GM21381 (cell line): Measurements from ENCODE around the gene PNMA8C.
"Not testable (repeated sequence)": the region's sequence is repeated elsewhere in the genome, so short reads cannot be mapped to it uniquely, and the experiment has no call there.

ENCODE experiments used
- ATAC-seq: cut with Tn5 transposase; IDR thresholded peaks from one replicate; pipeline ENCODE4 v1.9.1; 2021; ENCODE audit warnings: mild to moderate bottlenecking, moderate library complexity; ENCODE audit not compliant: unreplicated experiment

Gene PNMA8C

DNA sequence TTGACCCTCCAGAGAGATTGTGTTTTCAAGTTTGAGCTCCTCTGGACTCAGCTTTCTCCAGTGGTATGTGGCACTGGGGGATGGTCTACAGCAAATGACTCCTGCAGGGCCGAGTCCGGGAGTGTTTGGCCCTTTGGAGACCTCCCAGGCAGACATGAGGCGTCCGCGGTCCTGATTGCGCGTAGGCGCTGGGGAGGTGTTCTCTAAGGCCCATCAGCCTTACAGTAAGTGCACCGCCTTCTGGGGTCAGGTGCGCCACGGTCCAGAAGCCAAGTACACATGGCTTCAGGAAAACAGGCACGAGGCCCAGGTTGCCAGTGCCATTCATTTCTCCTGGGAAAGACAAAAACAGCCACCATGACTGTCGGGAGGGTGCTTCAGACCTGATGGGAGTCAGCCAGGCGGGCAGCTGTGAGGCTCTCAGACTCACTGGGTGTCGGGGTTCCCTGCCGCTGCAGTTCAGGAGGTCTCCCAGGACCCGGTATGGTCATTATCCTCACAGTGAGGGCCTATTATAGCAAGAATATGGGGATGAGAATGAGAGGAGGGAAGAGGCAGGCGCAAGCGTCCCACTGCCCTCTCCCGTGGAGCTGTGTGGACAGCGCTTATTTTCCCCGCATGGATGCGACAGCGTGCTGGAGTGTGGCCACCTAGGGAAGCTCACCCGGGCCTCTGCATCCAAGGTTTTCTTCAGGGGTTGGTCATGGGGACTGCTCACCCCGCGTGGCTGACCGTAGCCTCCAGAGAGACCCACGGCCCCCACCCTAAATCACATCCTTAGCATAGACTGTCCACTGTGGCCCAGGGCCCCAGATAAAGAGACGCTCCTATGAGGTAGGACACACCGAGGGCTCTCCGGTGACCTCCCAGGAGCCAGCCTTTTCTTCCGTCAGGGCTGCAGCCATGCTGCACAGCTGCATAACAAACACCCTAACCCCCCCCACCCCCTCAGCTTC is 37.2 kb downstream of the PNMA8C start:
- no peak for ATAC-seq

DNA sequence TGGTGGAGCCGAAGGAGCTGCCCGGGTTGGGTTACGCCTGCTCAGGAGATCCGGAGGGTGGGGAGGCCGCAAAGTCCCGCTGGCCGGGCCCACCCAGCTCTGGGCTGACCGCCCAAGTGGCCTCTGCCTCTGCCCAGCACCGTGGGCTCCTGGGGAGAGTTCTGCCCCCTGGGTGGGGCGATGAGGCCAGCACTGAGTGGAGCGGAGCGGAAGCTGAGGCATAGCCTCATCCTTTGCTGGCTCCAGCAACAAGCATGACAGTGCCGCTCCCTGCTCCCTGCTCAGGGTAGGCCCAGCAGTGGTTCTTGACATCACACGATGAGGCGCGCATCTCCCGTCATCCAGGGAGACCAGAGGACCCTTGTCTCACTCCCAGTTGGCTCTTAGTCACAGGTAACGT is 37.9 kb downstream of the PNMA8C start:
- no peak for ATAC-seq

DNA sequence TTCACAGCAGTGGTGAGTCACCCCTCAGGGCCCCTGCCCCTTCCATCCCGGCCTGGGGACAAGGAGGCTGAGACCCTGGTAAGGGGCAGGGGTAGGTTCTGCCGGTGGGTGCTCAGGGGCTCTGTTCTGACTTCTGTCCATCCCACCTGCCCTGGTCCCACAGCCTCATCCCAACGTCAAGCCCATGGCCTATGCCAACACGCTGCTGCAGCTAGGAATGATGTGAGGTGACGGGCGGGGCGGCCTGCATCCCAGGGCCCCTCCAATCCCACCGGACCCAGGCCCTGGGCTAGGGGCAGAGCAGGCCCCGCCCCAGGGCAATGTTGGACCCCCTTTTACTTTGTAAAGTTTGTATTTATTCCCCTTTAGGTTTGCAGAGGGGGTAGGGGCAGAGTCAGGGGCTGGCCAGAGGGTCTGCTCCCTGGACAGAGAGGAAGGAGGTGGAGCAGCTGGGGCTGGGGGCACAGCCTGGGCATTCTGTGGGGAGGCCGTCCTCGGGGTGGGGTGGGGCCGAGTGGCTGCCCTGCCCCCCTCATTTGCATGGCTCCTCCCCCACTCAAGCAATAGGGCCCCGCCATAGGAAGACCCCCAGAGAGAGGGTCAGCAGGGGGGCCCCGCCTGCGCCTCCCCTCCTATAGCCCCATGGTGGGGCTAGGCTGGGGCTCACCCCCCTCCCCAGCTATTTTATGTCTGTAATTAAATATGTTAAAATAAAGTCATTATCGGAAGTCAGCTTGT is 38.4 kb downstream of the PNMA8C start:
- ATAC-seq = no peak

DNA sequence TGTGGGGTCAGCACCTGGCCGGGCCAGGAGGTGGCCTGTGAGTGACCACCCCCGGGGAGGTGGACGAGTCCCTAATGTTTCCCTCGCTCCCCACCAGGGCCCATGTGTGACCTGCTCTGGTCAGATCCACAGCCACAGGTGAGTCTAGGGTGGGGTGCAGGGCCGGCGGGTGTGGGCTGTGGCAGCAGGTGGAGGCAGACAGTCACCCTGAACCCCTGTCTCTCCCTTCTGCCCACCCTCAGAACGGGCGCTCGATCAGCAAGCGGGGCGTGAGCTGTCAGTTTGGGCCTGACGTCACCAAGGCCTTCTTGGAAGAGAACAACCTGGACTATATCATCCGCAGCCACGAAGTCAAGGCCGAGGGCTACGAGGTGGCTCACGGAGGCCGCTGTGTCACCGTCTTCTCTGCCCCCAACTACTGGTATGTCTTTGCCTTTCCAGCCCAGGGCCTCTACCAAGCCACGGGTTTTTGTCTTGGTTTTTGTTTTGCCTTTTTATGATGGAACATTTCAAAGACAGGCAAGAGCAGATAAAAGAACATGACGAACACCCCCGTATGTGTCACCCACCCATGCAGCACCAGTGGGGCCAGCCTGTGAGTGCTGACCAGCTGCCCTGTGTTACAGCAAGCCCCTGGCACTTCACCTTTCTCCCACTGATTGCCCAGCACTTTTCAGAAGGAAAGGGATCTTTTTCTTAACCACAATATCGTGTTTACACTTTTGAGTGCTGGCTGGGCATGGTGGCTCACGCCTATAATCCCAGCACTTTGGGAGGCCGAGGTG is 40.2 kb downstream of the PNMA8C start:
- ATAC-seq = no peak

DNA sequence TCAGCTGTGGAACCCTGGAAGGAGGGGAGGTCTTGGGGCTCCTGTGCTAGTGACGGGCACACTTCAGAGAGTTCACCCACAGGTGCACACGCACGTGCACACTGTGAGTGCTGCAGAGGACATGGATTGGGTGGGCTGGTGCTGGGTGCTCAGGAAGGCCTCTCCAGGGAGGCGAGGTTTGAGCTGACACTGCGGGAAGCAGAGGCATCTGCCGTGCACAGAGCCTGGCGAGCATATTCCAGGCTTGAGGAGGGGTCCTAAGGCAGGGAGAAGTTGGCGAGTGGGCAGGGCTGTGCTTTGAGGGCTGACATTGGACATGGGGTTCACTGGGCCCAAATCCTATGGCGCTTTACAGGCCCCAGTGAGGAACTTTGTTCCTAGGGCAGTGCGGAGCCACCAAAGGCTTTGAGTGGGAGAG is 41.0 kb downstream of the PNMA8C start:
- ATAC-seq = no peak

DNA sequence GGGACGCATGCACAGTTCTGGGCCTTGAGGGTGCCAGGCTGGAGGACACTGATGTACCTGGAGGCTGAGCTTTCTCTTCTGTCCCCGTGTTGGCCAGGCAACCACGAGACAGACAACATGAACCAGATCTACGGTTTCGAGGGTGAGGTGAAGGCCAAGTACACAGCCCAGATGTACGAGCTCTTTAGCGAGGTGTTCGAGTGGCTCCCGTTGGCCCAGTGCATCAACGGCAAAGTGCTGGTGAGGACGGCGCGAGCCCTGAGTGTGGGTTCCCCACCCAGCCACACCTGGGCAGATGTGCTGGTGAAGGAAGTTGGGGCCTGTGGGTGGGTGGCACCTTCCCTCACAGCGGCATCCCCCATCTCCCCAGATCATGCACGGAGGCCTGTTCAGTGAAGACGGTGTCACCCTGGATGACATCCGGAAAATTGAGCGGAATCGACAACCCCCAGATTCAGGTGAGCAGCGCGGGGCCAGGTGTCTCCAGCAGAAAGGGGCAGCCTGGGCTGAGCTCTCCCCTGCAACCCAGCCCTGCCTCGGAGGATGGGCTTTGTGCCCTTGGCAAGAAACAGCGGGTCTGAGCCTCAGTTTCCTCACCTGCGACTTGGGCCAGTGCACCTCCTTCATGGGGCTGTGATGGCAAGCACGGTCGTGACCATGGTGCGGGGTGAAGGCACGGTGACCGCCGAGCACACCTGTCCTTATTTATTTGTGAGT is 41.6 kb downstream of the PNMA8C start:
- no peak for ATAC-seq

DNA sequence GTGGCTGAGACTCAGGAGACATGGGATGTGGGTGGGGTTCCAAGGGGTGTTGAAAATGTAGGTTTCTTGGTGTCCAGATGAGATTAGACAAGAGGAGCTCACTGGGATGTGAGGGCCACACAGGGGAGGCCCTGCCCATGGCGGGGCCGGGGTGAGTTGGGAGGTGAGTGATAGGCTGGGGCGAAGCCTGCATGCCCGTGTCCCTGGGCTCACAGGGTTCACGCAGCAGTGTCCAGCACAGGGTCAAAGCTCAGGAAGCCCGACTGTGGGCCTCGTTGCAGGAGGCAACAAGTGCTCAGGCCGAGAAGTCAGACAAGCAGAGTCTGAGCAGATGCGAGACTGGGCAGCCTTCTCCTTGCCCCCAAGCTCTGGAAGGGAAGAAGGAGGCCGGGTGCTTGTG is 42.6 kb downstream of the PNMA8C start:
- ATAC-seq = no peak

DNA sequence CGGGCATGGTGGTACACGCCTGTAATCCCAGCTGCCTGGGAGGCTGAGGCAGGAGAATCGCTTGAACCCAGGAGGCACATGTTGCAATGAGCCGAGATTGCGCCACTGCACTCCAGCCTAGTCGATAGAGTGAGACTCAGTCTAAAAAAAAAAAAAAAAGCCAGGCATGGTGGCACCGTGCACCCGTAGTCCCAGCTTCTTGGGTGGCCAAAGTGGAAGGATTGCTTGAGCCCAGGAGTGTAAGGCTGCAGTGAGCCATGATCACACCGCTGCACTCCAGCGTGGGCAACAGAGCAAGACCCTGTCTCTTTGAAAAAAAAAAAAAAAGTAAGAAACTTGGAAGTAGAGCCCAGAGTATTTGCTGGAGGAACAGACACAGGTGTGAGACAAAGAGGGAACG is 43.1 kb downstream of the PNMA8C start:
- no peak for ATAC-seq

DNA sequence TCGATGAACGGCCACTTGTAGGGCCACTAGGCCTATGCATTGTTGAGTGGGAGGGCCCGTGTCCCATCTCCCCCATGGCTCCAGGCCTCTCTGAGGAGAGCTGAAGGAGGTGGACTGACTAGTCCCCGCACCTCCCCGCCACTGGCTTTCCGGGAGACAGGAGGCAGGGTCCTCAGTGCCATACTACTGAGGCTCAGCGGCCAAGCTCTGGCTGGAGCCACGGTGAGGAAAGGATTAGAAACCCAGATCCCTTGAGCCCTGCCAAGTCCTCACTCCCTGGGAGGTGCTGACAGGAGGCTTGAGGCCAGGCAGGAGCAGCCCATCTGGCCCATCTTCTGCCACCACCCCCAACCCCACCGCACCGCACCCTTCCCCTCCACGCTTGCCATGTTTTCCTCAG is 44.3 kb downstream of the PNMA8C start:
- no peak for ATAC-seq

DNA sequence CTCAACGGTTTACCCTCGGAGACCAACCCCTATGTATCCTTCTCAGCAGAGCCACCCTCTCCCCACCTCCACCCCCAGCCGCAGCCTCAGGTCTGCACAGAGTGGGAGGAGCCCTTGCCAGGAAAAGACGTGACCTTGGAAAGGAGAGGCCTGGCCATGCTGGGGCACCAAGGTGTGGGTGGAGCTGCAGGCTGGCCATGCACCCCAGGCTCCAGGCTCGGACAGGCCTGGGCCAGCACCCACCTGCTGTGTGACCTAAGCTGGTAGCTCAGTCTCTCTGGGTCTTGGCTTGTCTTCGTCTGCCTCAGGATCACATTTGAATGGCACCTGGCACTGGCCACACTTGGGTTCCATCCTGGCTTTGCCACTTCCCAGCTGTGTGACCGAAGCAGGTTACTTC is 44.9 kb downstream of the PNMA8C start:
- ATAC-seq = no peak

DNA sequence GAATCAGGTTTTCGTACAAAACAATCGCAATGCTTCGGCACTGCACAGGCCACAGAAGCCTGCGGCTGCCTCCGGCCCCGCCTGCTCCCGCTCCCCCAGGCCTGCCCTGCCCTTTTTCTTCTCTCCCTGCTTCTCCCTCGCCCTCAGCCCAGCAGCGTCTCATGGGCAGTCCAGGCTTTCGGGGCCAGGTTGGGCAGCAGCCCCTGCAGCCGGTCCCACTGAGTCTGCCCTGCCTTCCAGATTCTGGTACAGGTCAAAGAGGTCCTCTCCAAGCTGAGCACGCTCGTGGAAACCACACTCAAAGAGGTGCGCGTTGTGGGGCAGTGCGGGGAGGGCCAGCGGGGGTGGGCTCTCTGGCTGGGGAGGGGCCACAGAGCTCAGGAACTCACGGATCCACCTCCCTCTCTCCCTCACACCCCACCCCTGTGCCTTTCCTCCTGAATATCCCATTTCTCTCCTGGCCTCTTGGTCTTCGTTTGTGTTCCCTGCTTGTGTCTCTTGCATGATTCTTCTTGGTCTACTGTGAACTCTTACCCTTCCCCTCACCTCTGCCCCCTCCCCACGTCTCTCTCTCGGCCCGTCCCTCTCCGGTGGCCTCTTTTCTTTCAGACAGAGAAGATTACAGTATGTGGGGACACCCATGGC is 45.4 kb downstream of the PNMA8C start:
- ATAC-seq = no peak

DNA sequence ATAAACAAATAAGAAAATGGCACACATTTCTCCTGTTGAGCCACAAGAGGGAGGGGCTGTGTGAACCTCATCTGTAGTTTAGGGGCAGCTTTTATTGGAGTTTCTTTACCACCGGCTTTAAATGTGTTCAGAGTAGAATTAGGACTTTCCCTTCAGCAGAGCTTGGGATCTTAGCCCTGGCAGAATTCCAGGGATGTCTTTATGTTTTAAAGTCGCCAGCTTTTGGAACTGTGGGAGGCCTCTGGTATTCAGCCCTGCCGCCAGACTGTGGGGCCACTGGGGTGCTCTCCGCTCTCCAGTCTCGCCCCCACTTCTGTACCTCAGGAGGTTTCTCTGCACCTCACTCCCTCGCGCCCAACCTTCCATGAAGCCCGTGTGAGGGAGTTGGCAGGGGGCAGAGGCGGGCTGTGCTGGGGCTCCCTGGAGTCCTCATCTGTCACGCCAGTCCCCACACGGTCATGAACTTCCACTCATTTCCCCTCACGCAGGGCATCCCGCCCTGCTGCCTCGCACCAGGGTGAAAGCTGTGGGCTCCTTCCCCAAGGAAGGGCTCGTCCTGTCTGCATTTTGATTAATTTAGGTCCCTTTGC is 46.9 kb downstream of the PNMA8C start:
- ATAC-seq = no peak

DNA sequence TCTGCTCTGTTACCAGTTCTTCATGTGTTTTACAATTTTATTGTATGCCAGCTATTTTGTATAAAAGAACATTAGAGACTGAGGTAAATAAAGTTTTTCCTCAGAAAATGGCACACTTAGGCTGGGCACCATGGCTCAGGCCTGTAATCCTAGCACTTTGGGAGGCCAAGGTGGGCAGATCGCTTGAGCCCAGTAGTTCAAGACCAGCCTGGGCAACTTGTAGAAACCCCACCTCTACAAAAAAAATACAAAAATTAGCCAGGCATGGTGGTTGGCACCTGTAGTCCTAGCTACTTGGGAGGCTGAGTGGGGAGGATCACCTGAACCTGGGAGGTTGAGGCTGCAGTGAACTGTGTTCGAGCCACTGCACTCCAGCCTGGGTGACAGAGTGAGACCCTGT is 47.4 kb downstream of the PNMA8C start:
- ATAC-seq = no peak

DNA sequence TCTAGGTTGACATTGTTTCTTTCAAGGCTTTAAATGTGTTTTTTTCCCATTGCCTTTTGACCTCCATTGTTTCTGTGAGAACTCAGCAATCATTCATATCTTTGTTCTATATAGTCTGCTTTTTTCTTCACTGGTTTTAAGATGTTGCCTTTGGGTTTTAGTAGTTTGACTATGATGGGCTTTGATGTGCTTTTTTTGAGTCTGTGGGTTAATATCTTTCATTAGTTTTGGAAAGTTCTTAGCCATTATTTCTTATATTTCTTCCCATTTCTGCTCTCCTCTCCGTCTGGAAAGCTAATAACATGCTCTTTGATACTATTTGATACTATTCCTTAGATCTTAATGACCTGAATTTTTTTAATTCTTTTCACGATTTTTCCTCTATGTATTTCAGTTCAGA is 48.0 kb downstream of the PNMA8C start:
- no peak for ATAC-seq

DNA sequence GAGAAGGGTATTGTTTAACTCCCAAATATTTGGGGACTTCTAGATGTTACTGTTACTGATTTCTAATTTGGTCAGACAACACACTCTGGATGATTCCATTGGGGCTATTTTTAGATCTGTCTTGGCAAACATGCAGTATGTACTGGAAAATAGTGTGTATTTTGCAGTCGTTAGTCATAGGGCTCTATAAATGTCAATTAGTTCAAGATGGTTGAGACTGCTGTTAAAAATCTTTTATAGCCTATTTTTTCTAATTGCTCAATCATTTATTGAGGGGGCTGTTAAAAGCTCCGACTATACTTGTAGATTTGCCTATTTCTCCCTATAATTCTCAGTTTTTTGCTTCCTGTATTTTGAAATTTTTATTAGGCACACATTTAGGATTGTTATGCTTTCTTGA is 50.5 kb downstream of the PNMA8C start:
- ATAC-seq = no peak

DNA sequence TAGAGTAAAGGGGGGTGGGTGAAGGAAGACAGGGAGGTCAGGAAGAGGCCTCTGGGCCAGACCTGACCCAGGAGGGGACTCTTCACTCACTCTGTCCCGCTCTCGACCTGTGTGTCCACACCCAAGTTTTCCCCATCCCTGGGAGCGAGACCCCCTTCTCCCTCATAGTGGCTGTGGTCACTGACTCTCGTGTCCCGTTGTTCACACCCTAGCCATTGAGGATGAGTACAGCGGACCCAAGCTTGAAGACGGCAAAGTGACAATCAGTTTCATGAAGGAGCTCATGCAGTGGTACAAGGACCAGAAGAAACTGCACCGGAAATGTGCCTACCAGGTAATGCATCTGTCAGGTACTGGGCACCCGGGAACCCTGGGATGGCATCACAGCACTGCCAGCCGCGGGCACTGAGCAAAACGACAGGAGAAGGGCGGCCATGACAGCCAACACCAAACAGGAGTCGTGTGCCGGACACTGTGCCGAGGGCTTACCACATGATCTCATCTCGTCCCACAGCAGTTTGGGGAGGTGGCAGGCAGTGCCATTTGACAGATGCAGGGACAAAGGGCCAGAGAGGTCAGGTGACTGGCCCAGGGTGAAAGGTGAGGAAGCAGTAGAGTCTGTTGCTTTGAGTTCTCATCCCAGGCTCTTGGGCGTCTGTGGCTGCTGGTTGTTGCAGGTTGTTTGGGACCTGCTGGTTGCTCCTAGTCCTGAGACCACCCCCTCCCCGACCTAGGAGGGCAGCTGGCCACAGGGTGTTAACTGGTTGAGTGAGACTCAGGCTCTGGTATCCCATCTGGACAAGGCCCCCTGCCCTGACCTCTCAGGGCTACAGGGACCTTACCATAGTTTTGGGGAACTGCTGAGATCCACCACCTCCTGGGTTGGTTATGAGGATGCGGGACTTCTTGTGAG is 52.2 kb downstream of the PNMA8C start:
- no peak for ATAC-seq

DNA sequence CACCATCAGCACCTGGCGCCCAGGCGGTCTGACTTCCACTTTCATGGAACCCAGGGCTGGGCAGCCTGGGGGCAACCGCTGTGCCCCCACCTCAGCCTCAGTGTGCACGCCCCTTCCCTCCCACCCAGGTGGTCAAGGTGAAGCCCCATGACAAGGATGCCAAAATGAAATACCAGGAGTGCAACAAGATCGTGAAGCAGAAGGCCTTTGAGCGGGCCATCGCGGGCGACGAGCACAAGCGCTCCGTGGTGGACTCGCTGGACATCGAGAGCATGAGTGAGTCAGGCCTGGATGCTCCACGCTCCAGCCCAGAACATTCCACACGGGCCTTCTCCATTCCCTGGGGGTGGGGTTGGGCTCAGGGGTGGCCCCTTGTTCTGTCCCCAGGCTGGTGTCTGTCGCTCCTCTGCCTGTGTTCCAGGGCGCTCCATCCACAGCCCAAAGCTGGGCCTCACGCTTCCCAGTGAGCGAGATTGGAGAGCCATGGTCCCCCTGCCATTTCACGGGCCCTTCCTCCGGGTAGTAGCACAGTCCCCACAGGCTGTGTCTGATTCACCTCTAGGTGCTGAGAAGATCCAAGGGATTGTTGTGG is 53.2 kb downstream of the PNMA8C start:
- not testable (repeated sequence) for ATAC-seq
